ENCODE results near the gene ANO5.

DNA sequence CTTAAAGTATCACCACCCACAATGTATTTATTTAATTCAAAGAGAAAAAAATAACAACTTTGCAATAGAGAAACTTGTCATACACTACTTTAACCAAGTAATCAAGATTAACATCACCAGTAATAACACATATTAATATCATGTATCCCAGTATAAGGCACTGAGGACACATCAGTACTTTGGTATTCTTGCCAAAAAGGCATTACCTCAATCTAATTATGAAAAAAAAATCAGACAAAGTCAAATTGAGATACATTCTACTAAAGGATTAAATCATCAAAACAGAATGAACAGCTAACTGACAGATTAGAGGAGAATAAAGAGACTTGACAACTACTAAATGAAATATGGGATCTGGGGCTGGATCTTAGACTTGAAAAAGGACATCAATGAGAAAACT lies 109.5 kb downstream of the ANO5 start:
- no peak for TF ChIP-seq SP1 (IDR thresholded peaks at IDR 0.05; ENCODE audit: low read depth, low read length)
- TF ChIP-seq ZNF274 (IDR thresholded peaks at IDR 0.05; ENCODE audit: borderline replicate concordance, extremely low read depth, low read length) = no peak
- TF ChIP-seq, protein P1, sequence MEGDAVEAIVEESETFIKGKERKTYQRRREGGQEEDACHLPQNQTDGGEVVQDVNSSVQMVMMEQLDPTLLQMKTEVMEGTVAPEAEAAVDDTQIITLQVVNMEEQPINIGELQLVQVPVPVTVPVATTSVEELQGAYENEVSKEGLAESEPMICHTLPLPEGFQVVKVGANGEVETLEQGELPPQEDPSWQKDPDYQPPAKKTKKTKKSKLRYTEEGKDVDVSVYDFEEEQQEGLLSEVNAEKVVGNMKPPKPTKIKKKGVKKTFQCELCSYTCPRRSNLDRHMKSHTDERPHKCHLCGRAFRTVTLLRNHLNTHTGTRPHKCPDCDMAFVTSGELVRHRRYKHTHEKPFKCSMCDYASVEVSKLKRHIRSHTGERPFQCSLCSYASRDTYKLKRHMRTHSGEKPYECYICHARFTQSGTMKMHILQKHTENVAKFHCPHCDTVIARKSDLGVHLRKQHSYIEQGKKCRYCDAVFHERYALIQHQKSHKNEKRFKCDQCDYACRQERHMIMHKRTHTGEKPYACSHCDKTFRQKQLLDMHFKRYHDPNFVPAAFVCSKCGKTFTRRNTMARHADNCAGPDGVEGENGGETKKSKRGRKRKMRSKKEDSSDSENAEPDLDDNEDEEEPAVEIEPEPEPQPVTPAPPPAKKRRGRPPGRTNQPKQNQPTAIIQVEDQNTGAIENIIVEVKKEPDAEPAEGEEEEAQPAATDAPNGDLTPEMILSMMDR (IDR thresholded peaks at IDR 0.05; ENCODE audit: control extremely low read depth in 1 of 3, insufficient read depth in 1 of 3, low read depth in 1 of 3, low read length in 3 of 3) = no peak
- TF ChIP-seq, protein P2, sequence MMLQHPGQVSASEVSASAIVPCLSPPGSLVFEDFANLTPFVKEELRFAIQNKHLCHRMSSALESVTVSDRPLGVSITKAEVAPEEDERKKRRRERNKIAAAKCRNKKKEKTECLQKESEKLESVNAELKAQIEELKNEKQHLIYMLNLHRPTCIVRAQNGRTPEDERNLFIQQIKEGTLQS (IDR thresholded peaks at IDR 0.05; ENCODE audit: insufficient read depth, low read depth, low read length) = no peak
- no peak for TF ChIP-seq HDAC2 (IDR thresholded peaks at IDR 0.05; ENCODE audit: borderline replicate concordance in 1 of 2, low read depth in 2 of 2, low read length in 2 of 2)
- no peak for TF ChIP-seq CBX5 (IDR thresholded peaks at IDR 0.05; ENCODE audit: low read depth, low read length)
- TF ChIP-seq POLR2AphosphoS5 (IDR thresholded peaks at IDR 0.05; ENCODE audit: low read depth, low read length) = no peak
- no peak for TF ChIP-seq EZH2 (IDR thresholded peaks at IDR 0.05; ENCODE audit: low read depth, low read length, severe bottlenecking)
- no peak for TF ChIP-seq POLR2A (IDR thresholded peaks at IDR 0.05; ENCODE audit: control extremely low read depth in 1 of 2, low read depth in 2 of 2, low read length in 2 of 2)
- TF ChIP-seq TEAD4 (IDR thresholded peaks at IDR 0.05; ENCODE audit: low read depth, low read length) = no peak
- TF ChIP-seq EP300 (IDR thresholded peaks at IDR 0.05; ENCODE audit: borderline replicate concordance in 1 of 2, low read depth in 2 of 2, low read length in 2 of 2) = no peak
- TF ChIP-seq, protein P3, sequence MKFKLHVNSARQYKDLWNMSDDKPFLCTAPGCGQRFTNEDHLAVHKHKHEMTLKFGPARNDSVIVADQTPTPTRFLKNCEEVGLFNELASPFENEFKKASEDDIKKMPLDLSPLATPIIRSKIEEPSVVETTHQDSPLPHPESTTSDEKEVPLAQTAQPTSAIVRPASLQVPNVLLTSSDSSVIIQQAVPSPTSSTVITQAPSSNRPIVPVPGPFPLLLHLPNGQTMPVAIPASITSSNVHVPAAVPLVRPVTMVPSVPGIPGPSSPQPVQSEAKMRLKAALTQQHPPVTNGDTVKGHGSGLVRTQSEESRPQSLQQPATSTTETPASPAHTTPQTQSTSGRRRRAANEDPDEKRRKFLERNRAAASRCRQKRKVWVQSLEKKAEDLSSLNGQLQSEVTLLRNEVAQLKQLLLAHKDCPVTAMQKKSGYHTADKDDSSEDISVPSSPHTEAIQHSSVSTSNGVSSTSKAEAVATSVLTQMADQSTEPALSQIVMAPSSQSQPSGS (IDR thresholded peaks at IDR 0.05; ENCODE audit: low read length) = no peak
- no peak for TF ChIP-seq EGR1 (IDR thresholded peaks at IDR 0.05; ENCODE audit: borderline replicate concordance, low read depth, low read length)
- TF ChIP-seq CEBPB (IDR thresholded peaks at IDR 0.05; ENCODE audit: low read depth, low read length) = no peak

Data from H1 (cell line).